GM21786 (cell line): ENCODE results near the gene HADHA.
A peak's percentile ranks its signal among the peaks of the same experiment; 100 is the strongest.

ENCODE experiments used
- ATAC-seq: cut with Tn5 transposase; IDR thresholded peaks from one replicate; pipeline ENCODE4 v1.9.1; 2021; ENCODE audit not compliant: unreplicated experiment

HADHA gene

GRCh38 chr2:26195040-26195984 is 49.1 kb downstream of the HADHA start:
- no peak for ATAC-seq

GRCh38 chr2:26193578-26194231 is 50.7 kb downstream of the HADHA start:
- ATAC-seq: no peak

DNA sequence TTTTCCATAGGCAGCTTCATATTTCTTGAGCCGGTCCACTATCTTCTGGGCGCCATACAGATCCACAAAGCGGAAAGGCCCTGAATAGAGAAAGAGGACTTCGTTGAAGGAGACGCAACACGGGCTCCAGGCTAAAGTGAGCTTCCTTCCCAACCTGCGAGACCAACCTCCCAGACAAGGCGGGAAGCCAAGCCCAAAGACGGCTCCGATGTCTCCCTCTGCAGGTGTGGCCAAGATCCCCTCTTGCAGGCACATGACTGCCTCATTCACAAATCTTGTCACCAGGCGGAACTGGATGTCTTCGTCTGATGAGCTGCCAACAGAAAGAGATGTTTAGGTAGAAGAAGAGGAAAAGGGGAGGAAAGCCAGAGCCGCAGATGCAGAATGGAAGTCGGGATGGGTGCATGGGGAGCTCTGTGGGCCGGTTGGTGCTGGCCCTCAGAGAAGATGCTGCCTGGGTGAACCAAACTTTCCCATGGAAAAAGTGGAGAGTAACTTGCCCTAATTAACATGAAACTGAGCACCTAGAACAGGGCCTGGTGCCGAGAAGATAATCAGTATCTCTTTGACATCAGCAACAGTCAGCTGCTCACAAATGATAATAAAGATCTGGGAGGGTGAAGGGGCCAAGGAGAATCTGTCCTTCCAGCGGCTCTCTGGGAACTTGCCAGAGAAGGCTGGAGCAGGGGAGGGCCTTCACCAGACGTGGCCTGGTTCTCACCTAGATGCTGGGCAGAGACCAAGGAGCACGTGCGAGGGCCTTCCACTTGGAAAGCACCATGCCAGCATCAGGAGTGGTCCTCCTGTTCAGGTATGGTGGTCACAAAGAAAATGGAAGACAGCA is 52.9 kb downstream of the HADHA start:
- ATAC-seq: no peak

DNA sequence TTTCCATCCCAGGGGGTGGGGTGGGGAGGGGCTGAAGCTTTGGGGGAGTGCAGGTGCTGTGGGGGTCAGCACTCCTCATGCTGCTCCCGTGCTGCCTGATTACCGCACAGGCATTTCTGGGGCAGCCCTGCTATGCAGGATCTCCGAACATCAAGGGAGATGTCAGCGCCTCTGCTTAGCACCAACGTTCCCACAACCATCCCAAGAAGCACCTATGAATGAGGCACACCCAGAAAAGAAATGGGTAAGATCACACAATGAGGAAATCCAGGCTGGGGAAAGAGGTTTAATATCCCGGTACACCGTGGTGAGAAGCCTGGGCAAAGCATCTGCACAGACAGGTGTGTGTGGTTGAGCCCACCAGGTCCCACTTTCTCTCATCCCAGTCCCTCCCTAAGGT is 54.1 kb downstream of the HADHA start:
- ATAC-seq: no peak

DNA sequence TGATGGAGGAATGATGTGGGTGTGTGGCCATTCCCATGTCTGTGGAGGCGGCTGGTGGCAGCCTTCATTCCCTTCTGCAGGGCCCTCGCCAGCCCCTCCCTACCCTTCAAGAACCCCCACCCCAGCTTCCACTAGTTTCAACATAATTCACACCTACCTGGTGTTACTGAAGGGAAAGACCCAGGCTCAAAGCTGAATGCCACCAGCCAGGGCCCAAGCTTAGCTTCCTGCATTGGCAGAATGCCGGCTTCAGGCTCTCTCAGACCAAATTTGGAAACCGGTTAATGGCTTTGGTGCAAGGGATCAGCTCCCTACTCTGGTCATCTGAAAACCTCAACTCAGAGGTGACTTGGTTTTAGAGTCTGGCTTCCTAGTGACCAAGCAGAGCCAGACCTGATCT is 54.7 kb downstream of the HADHA start:
- no peak for ATAC-seq

- ATAC-seq: no peak
Observed at GRCh38 chr2:26189123-26189522, 55.3 kb downstream of the HADHA start.

- no peak for ATAC-seq
Observed at GRCh38 chr2:26187537-26188104, 56.8 kb downstream of the HADHA start.

- ATAC-seq: no peak
Observed at GRCh38 chr2:26187114-26187513, 57.3 kb downstream of the HADHA start.

DNA sequence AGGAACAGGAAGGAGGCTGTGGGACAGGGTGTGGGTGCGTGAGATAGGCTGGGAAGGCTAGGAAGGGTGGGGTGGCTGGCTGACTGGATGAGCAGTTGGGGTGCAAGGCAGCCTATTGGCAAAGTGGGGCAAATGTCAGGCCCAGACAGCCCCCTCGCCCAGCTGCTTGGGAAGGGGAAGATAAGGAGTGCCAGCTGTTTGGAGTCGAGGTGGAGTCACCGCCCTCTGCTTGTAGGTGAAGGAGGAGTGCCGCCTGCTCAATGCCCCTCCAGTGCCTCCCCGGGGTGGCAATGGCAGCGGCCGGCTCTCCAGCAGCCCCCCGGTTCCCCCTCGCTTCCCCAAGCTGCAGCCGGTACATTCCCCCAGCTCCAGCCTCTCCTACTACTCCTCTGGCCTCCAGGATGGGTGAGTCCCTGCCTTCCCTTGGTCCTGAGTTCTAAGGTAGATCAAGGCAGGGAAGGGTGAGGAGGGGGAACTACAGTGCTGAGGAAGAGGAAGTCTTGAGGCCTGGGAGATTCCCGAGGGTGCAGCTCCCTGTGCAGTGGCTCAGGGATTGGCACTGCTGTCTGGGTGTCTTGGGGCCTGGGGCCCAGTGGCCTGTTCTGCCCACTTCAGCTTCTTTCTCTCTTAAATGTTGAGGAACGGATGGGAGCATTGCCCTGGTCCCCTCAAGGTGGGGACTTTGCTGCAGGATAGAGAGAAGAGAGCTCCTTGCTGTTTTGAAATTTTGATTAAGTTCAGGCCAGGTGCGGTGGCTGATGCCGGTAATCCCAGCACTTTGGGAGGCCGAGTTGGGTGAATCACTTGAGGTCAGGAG is 58.3 kb downstream of the HADHA start:
- no peak for ATAC-seq

- no peak for ATAC-seq
Observed at GRCh38 chr2:26185304-26185928, 59.0 kb downstream of the HADHA start.

- ATAC-seq: peak; percentile 75
Observed at GRCh38 chr2:26184555-26185303, 59.7 kb downstream of the HADHA start.

GRCh38 chr2:26184121-26184520 is 60.3 kb downstream of the HADHA start:
- no peak for ATAC-seq

- no peak for ATAC-seq
Observed at GRCh38 chr2:26182887-26183630, 61.4 kb downstream of the HADHA start.

DNA sequence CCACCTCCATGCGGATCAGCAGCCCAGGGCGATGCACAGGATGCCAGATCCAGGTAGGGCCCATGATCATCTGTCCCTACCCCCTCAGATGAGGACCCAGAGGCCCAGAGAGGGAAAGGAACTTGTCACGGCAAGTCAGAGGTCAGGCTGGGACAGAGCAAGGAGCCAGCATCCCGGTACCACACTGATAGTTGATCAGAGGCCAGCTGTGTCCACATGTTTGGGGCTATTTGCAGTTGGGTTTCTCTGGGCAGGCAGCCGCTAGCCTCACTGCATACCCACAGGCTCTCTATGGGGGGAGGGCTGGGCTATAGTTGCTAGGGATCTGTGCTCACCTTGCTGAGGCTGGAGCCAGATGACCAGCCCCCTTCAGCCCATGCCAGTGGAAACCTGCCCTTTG is 62.0 kb downstream of the HADHA start:
- no peak for ATAC-seq

- no peak for ATAC-seq
Observed at GRCh38 chr2:26179446-26179913, 65.0 kb downstream of the HADHA start.

DNA sequence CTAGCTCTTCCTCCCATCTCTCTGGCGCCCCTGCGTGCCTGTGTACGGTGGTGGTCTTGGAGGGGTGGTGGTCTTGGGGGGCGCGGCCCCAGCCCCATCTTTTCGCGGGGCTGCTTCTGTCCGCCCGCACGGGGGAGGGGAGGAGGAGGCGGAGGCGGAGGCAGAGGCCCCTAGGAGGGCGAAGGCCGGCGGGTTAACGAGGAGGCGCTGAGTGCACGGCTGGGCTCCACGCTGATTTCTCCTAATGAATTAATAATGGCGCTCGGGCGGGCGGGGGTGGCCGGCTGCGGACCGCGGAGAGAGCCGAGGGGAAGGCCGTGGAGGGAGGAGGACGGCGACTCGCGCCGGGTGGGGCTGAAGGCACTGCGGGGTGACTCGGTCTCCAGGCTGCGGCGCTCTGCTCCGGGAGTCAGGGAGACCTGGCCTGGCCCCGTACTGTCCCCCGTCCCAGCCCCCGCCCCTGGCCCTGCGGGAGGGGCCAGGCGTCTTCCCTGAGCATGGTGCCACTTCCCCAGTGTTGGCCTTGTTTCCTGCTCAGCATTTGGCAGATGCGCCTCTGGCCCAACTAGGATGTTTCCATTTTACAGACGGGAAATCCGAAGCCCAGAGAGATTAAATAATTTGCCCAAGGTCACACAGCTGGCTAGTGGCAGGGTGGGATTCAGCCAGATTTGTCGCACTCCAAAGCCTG is 65.5 kb downstream of the HADHA start:
- ATAC-seq: no peak

GRCh38 chr2:26178246-26178645 is 66.2 kb downstream of the HADHA start:
- no peak for ATAC-seq

DNA sequence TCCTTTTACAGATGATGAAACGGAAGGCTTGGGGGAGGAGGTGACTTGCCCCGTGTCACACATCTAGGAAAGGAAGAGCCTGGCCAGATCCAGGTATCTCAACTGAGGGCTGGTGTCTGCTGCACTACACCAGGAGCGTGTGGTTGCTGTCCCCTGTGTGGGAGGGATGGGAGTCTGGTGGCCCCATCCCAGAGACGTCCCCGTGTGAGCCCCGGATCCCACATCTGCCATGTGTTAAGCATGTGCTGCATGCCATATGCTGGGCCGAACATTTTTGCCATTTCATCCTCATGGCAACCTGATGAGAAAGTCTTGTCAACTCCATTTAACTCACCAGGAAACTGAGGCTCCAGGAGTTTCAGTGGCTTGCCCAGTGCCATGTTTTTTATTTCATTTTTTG is 67.3 kb downstream of the HADHA start:
- no peak for ATAC-seq
